ENCODE results near the gene FPR3.
A peak's percentile ranks its signal among the peaks of the same experiment; 100 is the strongest.

The FPR3 gene

GRCh38 chr19:51807111-51807701 is 12.2 kb downstream of the FPR3 start:
- DNase-seq (ENCODE audit: low spot score), result no peak

GRCh38 chr19:51807925-51808324 is 13.0 kb downstream of the FPR3 start:
- no peak for DNase-seq (ENCODE audit: low spot score)

- no peak for DNase-seq (ENCODE audit: low spot score)
Measured at GRCh38 chr19:51808333-51808986, 13.5 kb downstream of the FPR3 start.

GRCh38 chr19:51809787-51810186 is 14.8 kb downstream of the FPR3 start:
- DNase-seq (ENCODE audit: low spot score), result no peak

GRCh38 chr19:51810223-51810622 is 15.3 kb downstream of the FPR3 start:
- DNase-seq (ENCODE audit: low spot score), result peak; percentile 11

GRCh38 chr19:51811344-51811743 is 16.4 kb downstream of the FPR3 start:
- no peak for DNase-seq (ENCODE audit: low spot score)

- DNase-seq (ENCODE audit: low spot score), result no peak
Measured at GRCh38 chr19:51815043-51815442, 20.1 kb downstream of the FPR3 start.

- no peak for DNase-seq (ENCODE audit: low spot score)
Measured at GRCh38 chr19:51816711-51817110, 21.8 kb downstream of the FPR3 start.

GRCh38 chr19:51820011-51820410 is 25.1 kb downstream of the FPR3 start:
- DNase-seq (ENCODE audit: low spot score), result no peak

- DNase-seq (ENCODE audit: low spot score), result no peak
Measured at GRCh38 chr19:51820831-51821446, 26.0 kb downstream of the FPR3 start.

GRCh38 chr19:51821456-51821855 is 26.5 kb downstream of the FPR3 start:
- DNase-seq (ENCODE audit: low spot score), result no peak

GRCh38 chr19:51821921-51822320 is 27.0 kb downstream of the FPR3 start:
- no peak for DNase-seq (ENCODE audit: low spot score)

- DNase-seq (ENCODE audit: low spot score), result no peak
Measured at GRCh38 chr19:51822325-51822724, 27.4 kb downstream of the FPR3 start.

GRCh38 chr19:51822946-51823345 is 28.0 kb downstream of the FPR3 start:
- DNase-seq (ENCODE audit: low spot score), result no peak

- DNase-seq (ENCODE audit: low spot score), result no peak
Measured at GRCh38 chr19:51824281-51825005, 29.5 kb downstream of the FPR3 start.

GRCh38 chr19:51830274-51830673 is 35.3 kb downstream of the FPR3 start:
- no peak for DNase-seq (ENCODE audit: low spot score)

GRCh38 chr19:51837145-51837544 is 42.2 kb downstream of the FPR3 start:
- no peak for DNase-seq (ENCODE audit: low spot score)

- no peak for DNase-seq (ENCODE audit: low spot score)
Measured at GRCh38 chr19:51861870-51862622, 67.1 kb downstream of the FPR3 start.

GRCh38 chr19:51873097-51873496 is 78.1 kb downstream of the FPR3 start:
- no peak for DNase-seq (ENCODE audit: low spot score)

Measured in SK-N-DZ (cell line).